SK-N-MC (cell line): Measurements from ENCODE around the gene SMYD3.

ENCODE experiments used
- EZH2 ChIP-seq: fragments of 200-600 bp; sonication (generic); IDR thresholded peaks from one replicate; pipeline ENCODE4 v1.6.1; 2017; ENCODE audit warnings: antibody characterized with exemption
- POLR2AphosphoS5 ChIP-seq: IDR thresholded peaks from 2 replicates; pipeline ENCODE4 v1.6.1; 2012; ENCODE audit warnings: mild to moderate bottlenecking, low read depth, low read length, borderline replicate concordance

DNA sequence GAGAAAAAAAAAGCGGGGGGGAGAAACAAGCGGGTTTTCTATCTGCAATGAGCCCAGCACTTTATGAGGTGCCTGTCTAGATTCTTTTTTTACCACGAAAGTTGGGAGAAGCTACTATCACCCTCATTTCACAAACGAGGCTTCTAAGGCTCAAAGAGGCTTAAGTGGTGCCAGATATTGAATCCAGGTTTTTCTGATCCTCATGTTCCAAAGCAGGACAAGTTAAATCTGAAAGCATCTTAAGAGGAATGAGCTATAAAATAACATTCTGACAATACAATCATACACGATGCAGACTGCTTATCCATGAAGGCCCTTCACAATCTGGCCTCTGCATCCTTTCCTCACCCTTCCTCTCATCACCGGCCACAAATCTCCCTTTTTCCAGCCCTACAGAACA, 549.1 kb downstream of the SMYD3 start:
- no peak for TF ChIP-seq POLR2AphosphoS5
- no peak for TF ChIP-seq EZH2
